NCI-H1694 (cell line): Measurements from ENCODE around the gene PERM1.

Experiments used
- DNase-seq: peaks from one replicate; lab custom pipeline; 2025; lab: John Stamatoyannopoulos, UW

PERM1 gene

DNA sequence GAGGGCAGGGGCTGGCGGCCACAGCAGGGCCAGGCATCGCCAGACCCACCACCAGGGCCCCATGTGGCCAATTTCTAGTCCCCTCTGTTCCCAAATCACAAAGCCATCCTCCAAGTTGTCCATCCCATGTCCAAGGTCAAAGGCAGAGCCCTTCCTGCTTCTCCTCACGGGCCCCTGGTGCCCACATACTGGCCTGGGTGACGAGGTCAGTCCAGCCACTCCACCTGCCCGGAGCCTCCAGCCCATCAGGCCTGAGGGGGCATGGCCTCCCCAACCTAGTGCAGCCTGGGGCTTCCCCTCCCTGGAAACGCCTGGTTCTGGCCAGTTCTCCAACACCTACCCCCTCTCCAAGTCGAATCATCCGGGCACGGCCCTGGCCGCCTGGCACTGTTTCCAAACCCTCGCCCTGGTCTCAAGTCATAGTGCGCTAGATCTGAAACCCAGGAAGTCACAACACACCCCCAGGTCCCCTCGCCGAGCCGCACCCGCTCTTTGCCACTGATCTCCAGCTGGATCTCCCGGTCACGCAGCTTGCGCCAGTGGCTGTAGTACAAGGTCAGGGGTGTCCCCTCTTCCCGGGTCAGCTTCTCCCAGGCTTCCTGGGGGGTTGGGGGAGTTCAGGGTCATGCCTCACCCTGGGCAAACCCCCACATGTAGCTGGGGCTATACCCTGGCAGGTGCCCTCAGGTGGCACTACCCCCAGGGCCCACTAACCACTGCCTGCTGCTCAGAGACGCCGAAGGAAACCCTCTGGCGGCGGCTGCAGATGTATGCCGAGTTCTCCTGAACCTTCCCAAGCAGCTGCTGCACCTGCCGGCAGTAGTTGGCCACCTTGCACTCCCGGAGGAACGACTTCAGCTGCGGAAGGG lies 36.0 kb downstream of the PERM1 start:
- no peak for DNase-seq

DNA sequence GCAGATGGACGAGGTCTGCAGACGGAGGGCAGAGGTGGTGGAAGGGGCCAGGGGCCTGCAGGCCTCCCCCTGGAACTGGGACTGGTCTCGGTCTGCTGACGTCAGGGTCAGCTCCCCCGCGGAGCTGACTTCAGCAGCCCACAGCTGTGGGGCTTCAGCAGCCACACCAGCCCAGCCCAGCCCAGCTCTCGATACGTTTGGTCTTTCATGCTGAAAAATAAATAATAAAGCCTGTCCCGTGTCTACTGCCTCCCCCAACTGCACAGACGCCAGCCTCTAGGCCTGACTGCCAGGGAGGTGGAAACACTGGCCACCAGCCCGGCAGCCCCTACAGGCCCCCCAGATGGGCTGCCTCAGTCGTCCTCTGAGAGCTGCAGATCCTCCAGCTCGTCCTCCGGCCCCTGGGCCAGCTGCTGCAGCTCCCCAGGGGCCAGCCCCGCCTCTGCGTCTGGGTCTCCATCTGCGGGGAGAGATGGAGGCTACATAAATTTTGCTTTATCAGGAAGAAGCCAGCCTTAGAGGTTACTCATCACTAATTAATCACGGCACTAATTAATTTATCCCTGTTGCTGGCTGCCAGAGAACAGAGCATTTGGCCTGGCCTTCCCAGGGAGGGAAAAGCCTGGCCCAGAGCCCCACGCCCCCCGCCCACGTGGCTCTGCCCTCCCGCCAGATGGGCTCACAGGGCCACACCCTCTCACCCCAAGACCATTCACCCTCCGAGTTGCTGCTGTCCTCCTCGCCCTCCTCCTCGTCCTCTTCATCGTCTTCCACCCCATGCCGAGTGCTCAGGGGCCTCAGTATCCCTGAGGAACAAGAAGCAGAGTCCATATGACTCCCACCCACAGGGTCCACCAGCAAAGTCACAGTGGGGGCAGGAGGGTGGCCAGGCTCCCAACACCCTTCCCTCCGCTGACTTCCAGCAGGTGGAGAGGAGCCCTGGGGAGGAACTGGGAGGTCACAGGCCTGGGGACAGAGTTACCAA lies 37.3 kb downstream of the PERM1 start:
- peak; percentile 84 for DNase-seq

GRCh38 chr1:943545-944340 lies 38.1 kb downstream of the PERM1 start:
- DNase-seq = no peak

DNA sequence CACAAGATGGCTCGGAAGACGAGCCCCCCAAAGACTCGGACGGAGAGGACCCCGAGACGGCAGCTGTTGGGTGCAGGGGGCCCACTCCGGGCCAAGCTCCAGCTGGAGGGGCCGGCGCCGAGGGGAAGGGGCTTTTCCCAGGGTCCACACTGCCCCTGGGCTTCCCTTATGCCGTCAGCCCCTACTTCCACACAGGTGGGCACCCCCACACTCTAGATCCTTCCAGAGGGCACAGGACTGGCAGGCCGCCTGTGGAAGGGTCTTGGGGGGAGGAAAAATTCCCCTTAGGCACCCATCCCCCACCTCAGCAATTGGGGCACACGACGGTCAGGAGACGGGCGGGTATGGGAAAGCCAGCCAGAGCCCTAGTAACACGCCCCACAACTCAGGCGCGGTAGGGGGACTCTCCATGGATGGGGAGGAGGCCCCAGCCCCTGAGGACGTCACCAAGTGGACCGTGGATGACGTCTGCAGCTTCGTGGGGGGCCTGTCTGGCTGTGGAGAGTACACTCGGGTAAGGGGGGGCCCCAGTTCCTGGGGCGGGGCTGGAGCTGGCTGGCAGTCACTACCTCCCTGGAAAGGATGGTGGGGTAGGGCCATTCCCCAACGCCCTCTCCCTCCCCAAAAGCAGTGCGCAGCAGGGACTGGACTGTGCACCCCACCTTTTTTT lies 38.9 kb downstream of the PERM1 start:
- DNase-seq = no peak

- no peak for DNase-seq
Observed at GRCh38 chr1:942411-942821, 39.5 kb downstream of the PERM1 start.

- no peak for DNase-seq
Observed at GRCh38 chr1:941588-942383, 40.1 kb downstream of the PERM1 start.

DNA sequence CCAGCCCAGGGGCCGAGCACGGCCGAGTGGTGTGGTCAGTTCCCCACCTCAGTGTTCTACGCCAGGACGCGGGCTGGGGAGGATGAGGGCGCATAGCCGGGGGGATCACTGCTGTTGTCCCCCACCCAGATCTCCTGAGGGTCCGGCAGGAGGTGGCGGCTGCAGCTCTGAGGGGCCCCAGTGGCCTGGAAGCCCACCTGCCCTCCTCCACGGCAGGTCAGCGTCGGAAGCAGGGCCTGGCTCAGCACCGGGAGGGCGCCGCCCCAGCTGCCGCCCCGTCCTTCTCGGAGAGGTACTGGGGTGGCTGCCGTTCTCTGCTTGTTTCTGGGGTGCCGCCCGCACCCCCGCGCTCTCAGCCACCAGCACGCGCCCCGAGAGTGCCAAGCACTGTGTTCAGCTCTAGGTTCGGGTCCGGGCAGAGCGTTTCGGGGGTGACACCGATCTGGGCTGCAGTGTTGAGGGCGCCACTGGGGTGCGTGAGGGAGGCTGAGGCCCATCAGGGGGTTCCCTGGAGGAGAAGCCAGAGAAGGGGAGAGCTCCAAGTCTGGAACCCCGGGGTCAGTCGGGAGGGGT lies 40.8 kb downstream of the PERM1 start:
- no peak for DNase-seq

- peak; percentile 31 for DNase-seq
Observed at GRCh38 chr1:940107-941014, 41.5 kb downstream of the PERM1 start.

- no peak for DNase-seq
Observed at GRCh38 chr1:939511-940106, 42.3 kb downstream of the PERM1 start.

DNA sequence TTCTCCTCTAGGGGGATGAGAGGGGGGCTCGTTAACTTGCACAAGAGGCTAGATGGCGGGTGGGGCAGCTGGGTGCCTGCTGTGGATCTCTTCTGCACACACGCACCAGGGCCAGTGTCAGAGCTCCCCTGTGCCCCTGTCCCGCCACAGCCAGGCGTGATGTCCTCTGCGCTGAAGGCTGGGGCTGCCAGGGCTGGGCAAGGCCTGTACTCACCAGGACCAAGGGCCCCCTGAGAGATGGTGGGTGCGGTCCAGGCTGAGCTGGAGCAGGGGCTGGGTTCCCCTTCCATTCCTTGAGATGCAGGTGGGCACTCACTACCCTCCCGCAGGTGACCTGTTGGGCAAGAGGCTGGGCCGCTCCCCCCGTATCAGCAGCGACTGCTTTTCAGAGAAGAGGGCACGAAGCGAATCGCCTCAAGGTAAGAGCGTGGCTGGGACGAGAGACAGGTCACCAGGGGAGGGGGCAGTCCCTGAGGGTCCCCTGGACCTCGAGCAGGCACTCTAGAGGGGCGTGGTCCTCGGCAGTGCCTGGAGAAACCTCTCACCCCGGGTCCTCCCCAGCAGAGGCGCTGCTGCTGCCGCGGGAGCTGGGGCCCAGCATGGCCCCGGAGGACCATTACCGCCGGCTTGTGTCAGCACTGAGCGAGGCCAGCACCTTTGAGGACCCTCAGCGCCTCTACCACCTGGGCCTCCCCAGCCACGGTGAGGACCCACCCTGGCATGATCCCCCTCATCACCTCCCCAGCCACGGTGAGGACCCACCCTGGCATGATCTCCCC lies 43.0 kb downstream of the PERM1 start:
- no peak for DNase-seq

GRCh38 chr1:938088-938683 lies 43.7 kb downstream of the PERM1 start:
- no peak for DNase-seq

GRCh38 chr1:937521-937920 lies 44.4 kb downstream of the PERM1 start:
- no peak for DNase-seq

DNA sequence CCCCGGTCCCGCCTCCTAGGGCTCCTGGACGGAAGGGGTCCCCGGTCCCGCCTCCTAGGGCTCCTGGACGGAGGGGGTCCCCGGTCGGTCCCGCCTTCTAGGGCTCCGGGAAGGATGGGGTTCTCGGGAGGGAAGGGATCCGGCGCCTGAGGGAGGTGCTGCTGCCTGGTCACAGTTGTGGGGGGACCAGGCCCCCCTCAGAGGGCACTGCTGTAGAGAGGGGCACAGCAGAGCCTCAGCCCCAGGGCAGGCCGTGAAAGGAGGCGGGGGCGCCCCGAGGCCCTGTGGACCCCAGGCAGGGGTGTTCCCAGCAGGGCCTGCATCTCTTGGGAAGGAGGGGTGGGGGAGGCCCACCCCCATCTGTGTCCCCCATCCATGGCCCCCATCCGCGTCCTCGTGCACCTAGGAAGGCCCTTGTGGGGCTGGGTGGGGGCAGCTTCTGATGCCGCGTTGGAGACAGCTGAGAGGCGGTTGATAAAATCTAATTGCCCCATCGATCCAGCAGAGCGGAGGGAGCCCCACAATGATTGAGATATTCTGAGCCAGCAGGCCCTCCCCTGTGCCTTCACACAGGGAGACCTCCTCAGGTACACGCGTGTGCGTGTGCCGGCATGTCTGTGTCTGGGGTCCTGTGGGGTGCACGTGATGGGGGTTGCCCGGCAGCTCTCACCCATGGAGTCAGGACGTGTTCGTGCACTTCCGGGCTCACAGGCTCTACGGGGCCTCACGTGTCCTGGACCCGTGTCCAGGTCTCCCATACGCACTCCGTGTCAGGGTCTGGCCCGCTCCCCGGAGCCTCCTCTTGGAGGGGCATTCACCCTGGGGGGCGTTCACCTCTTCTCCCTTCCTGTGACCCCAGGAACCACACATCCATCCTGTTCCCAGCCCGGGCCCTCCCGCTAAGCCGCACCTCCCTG lies 45.3 kb downstream of the PERM1 start:
- no peak for DNase-seq

DNA sequence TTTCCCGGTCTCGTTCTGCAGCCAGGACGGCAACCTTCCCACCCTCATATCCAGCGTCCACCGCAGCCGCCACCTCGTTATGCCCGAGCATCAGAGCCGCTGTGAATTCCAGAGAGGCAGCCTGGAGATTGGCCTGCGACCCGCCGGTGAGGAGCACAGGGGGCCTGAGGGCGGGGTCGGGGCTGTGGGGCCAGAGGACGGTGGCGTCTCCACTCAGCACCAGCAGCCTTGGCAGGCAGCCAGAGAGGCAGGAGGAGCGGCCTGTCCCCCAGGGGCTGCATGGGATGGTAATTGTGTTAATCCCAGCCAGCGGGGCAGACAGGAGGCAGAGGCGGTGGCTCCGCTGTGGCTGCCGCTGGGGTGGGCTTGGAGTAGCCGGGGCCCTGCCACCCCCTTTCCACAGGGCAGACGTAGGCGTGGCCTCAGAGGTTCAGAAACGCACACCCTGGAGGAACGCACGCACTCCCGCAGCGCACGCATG lies 46.1 kb downstream of the PERM1 start:
- DNase-seq = peak; percentile 31

DNA sequence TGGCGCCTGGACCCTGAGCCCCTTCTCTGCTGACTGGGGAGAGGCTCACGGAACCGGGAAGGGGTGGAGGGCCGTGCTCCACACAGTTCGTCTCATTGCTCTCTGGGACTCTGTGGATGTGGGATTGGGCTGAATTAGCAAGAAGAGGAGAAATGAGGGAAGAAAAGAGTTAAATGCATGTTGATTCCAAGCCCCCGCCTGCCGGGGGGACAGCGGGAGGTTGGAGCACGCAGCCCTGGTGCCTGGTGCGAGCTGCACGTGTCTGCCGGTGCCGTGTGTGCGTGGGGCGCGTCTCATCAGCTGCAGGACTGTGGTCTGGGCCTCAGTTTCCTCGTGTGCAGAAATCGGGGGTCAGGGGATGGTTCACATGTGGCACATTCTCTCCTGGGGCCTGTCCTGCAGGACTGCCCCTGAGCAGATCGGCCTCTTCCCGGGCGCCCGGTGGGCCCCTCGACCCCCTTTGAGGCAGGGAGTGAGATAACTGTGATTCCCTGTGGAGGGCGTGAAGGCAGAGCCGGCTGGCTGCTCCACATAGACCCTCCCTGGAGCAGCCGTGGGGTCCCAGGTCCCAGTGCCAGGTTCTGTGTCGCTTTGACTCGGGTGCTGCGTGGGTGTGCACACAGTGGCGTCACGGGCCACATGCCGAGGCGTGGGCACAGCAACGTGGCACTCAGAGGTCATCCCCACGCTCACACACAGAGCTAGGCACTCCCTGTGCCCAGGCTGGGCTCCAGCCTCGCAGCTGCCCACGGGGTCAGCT lies 46.7 kb downstream of the PERM1 start:
- DNase-seq = no peak

DNA sequence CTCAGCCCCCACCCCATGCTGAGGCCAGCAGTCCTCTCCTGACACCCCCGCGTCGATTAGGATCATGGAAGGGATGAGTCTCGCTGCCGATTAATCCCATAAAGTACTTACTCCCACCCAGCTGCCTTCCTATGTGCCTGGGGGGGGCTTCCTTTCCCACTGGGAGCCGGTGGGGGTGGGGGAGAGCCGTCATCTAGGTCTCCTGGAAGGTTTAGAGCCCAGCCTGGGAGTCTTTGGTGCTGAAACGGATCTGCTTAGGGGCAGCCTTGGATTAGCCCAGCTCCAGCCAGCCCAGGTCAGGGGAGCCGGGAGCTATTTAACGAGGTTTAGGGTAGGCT lies 48.3 kb downstream of the PERM1 start:
- DNase-seq = no peak
